ENCODE results near the gene PRR19.

- TF ChIP-seq ZBTB7A (IDR thresholded peaks at IDR 0.05; ENCODE audit: low read depth) (no peak), TCF12 (IDR thresholded peaks at IDR 0.05; ENCODE audit: low read depth) (no peak), YY1 (IDR thresholded peaks at IDR 0.05; ENCODE audit: low read depth) (no peak), TAF1 (IDR thresholded peaks at IDR 0.05; ENCODE audit: low read depth) (no peak), RAD21 (IDR thresholded peaks at IDR 0.05; ENCODE audit: low read depth) (no peak), EP300 (IDR thresholded peaks at IDR 0.05; ENCODE audit: borderline replicate concordance) (no peak), EGR1 (IDR thresholded peaks at IDR 0.05) (no peak), TEAD4 (IDR thresholded peaks at IDR 0.05) (no peak), CEBPB (IDR thresholded peaks at IDR 0.05) (no peak)
- TF ChIP-seq, protein P1, sequence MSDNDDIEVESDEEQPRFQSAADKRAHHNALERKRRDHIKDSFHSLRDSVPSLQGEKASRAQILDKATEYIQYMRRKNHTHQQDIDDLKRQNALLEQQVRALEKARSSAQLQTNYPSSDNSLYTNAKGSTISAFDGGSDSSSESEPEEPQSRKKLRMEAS (IDR thresholded peaks at IDR 0.05) = no peak
These were observed 30.1 kb downstream of the PRR19 start for GRCh38 chr19:42332059-42332458.
